A673 (cell line): ENCODE results near the gene GLRA2.

Experiments
- CTCF ChIP-seq: fragments of 300-800, 200-600 bp; sonication (generic); conservative IDR thresholded peaks from 2 replicates; pipeline ENCODE4 v1.5.1; 2017; ENCODE audit warnings: low read depth, mild to moderate bottlenecking, antibody characterized with exemption, low read length, moderate library complexity, mixed read lengths
- EZH2 ChIP-seq: fragments of 200-600 bp; sonication (generic); IDR thresholded peaks from 2 replicates; pipeline ENCODE4 v1.6.1; 2017; ENCODE audit warnings: borderline replicate concordance, low read depth, mild to moderate bottlenecking, mixed read lengths, antibody characterized with exemption, low read length; ENCODE audit not compliant: poor library complexity, severe bottlenecking

- TF ChIP-seq CTCF (no peak), EZH2 (no peak)
These were observed 246.1 kb downstream of the GLRA2 start for GRCh38 chrX:14775416-14775815.
